HepG2 (cell line): ENCODE measurements around the gene GHRL. TPM values are rescaled to one million over a fixed set of nuclear protein-coding genes. Genes with fewer than 3 reads are reported as not detected.

Experiments
- DR1 ChIP-seq: sonication (generic); formaldehyde crosslinking; IDR thresholded peaks from 2 replicates; pipeline ENCODE4 v1.8.0; 2021; ENCODE audit warnings: mild to moderate bottlenecking, missing genetic modification reagents, inconsistent platforms
- KLF13 ChIP-seq: sonication (generic); formaldehyde crosslinking; IDR thresholded peaks from 2 replicates; pipeline ENCODE4 v1.4.0; 2020; ENCODE audit warnings: mild to moderate bottlenecking, missing genetic modification reagents
- MIER3 ChIP-seq: IDR thresholded peaks from 2 replicates; pipeline ENCODE4 v1.6.1; 2016; ENCODE audit warnings: missing compliant biosample characterization, borderline replicate concordance
- MNT ChIP-seq: fragments of 450-650 bp; IDR thresholded peaks from 2 replicates; pipeline ENCODE4 v1.6.1; 2016
- SMC3 ChIP-seq: IDR thresholded peaks from 2 replicates; pipeline ENCODE4 v1.6.1; 2011; ENCODE audit warnings: low read length, improper control_type of control experiment
- TFDP2 ChIP-seq: sonication (generic); formaldehyde crosslinking; IDR thresholded peaks from 2 replicates; pipeline ENCODE4 v1.4.0; 2020; ENCODE audit warnings: missing genetic modification reagents
- ZBED4 ChIP-seq: sonication (generic); formaldehyde crosslinking; IDR thresholded peaks from 2 replicates; pipeline ENCODE4 v1.4.0; 2020; ENCODE audit warnings: missing genetic modification reagents, borderline replicate concordance
- ZHX1 ChIP-seq: sonication (generic); formaldehyde crosslinking; IDR thresholded peaks from 2 replicates; pipeline ENCODE4 v1.8.1; 2022; ENCODE audit warnings: low read depth, mild to moderate bottlenecking, missing genetic modification reagents
- ZMYM3 ChIP-seq: sonication (generic); formaldehyde crosslinking; IDR thresholded peaks from 2 replicates; pipeline ENCODE4 v1.5.1; 2020; ENCODE audit warnings: mild to moderate bottlenecking, missing genetic modification reagents
- ZNF138 ChIP-seq: sonication (generic); formaldehyde crosslinking; IDR thresholded peaks from 2 replicates; pipeline ENCODE4 v1.5.0; 2020; ENCODE audit warnings: mild to moderate bottlenecking, low read depth, missing genetic modification reagents
- ZNF331 ChIP-seq: sonication (generic); formaldehyde crosslinking; IDR thresholded peaks from 2 replicates; pipeline ENCODE4 v1.4.0; 2020; ENCODE audit warnings: missing genetic modification reagents
- ZNF512 ChIP-seq: sonication (generic); formaldehyde crosslinking; IDR thresholded peaks from 2 replicates; pipeline ENCODE4 v1.4.0; 2020; ENCODE audit warnings: mild to moderate bottlenecking, missing genetic modification reagents
- ZNF563 ChIP-seq: sonication (generic); formaldehyde crosslinking; IDR thresholded peaks from 2 replicates; pipeline ENCODE4 v1.8.0; 2022; ENCODE audit warnings: mild to moderate bottlenecking, moderate library complexity, missing genetic modification reagents
- ZNF770 ChIP-seq: sonication (generic); formaldehyde crosslinking; IDR thresholded peaks from 2 replicates; pipeline ENCODE4 v1.5.0; 2020; ENCODE audit warnings: mild to moderate bottlenecking, missing genetic modification reagents
- polyA plus RNA-seq, 8 experiments: library from polyadenylated mRNA; depleted of rRNA in 3 of 8; stranded (reverse) in 7 of 8; unstranded in 1 of 8; fragments of >200 nt; fragmentation: Illumina TruSeq in 4 of 8; extraction: Trizol in 4 of 8; gene quantifications; 2 replicates each; pipeline versions ENCODE4 v1.2.1 to v1.2.3, GENCODE V29; 2011 to 2016; ENCODE audit warnings: low read depth in 4 of 8, missing spikeins in 1 of 8, mixed read lengths in 1 of 8; ENCODE audit not compliant: insufficient read depth in 1 of 8
- total RNA-seq, 5 experiments: library from RNA; depleted of rRNA; stranded (reverse); fragments of >200 nt; fragmentation: Illumina TruSeq; extraction: Trizol; gene quantifications; 2 replicates each; pipeline ENCODE4 v1.2.3, GENCODE V29; 2016; ENCODE audit warnings: low read depth in 1 of 5

Gene GHRL
- total and polyA plus RNA-seq, 2 of the 13 experiments (the other 11 are each of a cell fraction or from before 2014, with no cell fraction given), result 0.09 TPM; not detected in 1

- TF ChIP-seq TFDP2 (CRISPR knock-in tag) (peak; percentile 91), ZNF331 (CRISPR knock-in tag) (peak; percentile 64), ZNF138 (CRISPR knock-in tag) (peak; percentile 66; the same call in 1 of the 2 replicates), ZNF512 (CRISPR knock-in tag) (no peak), KLF13 (CRISPR knock-in tag) (no peak; the same call in 1 of the 2 replicates), ZMYM3 (peak; percentile 48; the same call in 1 of the 2 replicates), MNT (peak; percentile 82), ZHX1 (peak; percentile 77), DR1 (CRISPR knock-in tag) (peak; percentile 35; the same call in 1 of the 2 replicates), MIER3 (peak; percentile 46; the same call in 1 of the 2 replicates), ZNF770 (CRISPR knock-in tag) (peak; percentile 98), SMC3 (no peak), ZNF563 (no peak; the same call in 1 of the 2 replicates), ZBED4 (CRISPR knock-in tag) (peak; percentile 33; the same call in 1 of the 2 replicates)
Observed at GRCh38 chr3:10248184-10248983, 44.4 kb downstream of the GHRL start, which contains the start of gene TATDN2 (continued).
